Activated naive CD8-positive, alpha-beta T cell treated with anti-CD3 and anti-CD28 coated beads for 36 hours (primary cell): ENCODE measurements around the gene RNF223. TPM values are rescaled to one million over a fixed set of nuclear protein-coding genes. Genes with fewer than 3 reads are reported as not detected.
"Not testable (repeated sequence)": the region's sequence is repeated elsewhere in the genome, so short reads cannot be mapped to it uniquely, and the experiment has no call there.

Experiments used
- DNase-seq: peaks from one replicate; pipeline ENCODE4 v3.0.0; 2021
- H3K27ac Mint-ChIP-seq: one replicate; pipeline ENCODE4 v1.8.0; 2022; ENCODE audit warnings: mild to moderate bottlenecking, moderate library complexity, mixed read lengths
- H3K27me3 Mint-ChIP-seq: one replicate; pipeline ENCODE4 v1.8.0; 2022; ENCODE audit warnings: mild to moderate bottlenecking, mixed read lengths
- H3K36me3 Mint-ChIP-seq: one replicate; pipeline ENCODE4 v1.8.0; 2021; ENCODE audit warnings: mild to moderate bottlenecking, mixed read lengths
- H3K4me1 Mint-ChIP-seq: one replicate; pipeline ENCODE4 v1.8.0; 2021; ENCODE audit warnings: mixed read lengths
- H3K4me3 Mint-ChIP-seq: one replicate; pipeline ENCODE4 v1.8.0; 2022; ENCODE audit warnings: mild to moderate bottlenecking, moderate library complexity, mixed read lengths
- H3K9me3 Mint-ChIP-seq: one replicate; pipeline ENCODE4 v1.8.0; 2022; ENCODE audit warnings: mixed read lengths
- total RNA-seq, 2 experiments: library from RNA; stranded (reverse); gene quantifications; one replicate each; pipeline ENCODE4 v1.2.3, GENCODE V29; 2021

Gene RNF223
- total RNA-seq, 2 experiments from 2014 or later, result not detected

GRCh38 chr1:1115136-1115785, 41.2 kb upstream of the RNF223 start:
- no peak for DNase-seq
- Mint-ChIP-seq H3K27ac (peak overlapping the region; percentile 82), H3K4me3 (peak overlapping the region; percentile 87), H3K36me3 (peaks cover 45% of the 10 kb centered on the region), H3K27me3 (no peaks in the 10 kb centered on the region), H3K4me1 (peaks cover 4% of the 10 kb centered on the region), H3K9me3 (peaks cover 12% of the 10 kb centered on the region)

GRCh38 chr1:1114431-1114830, 40.3 kb upstream of the RNF223 start:
- Mint-ChIP-seq H3K9me3 (peaks cover 12% of the 10 kb centered on the region), H3K27ac (peak overlapping the region; percentile 82), H3K36me3 (peaks cover 50% of the 10 kb centered on the region), H3K4me3 (peak overlapping the region; percentile 87), H3K27me3 (no peaks in the 10 kb centered on the region), H3K4me1 (peaks cover 7% of the 10 kb centered on the region)
- no peak for DNase-seq

GRCh38 chr1:1112237-1112985, 38.3 kb upstream of the RNF223 start:
- peaks cover 16% of the 10 kb centered on the region for H3K9me3 Mint-ChIP-seq
- H3K4me1 Mint-ChIP-seq, result peaks cover 6% of the 10 kb centered on the region
- no peaks in the 10 kb centered on the region for H3K27me3 Mint-ChIP-seq
- no peak for DNase-seq
- no peak overlapping the region for H3K27ac Mint-ChIP-seq
- peaks cover 58% of the 10 kb centered on the region for H3K36me3 Mint-ChIP-seq
- H3K4me3 Mint-ChIP-seq, result no peak overlapping the region

- Mint-ChIP-seq H3K27me3 (no peaks in the 10 kb centered on the region), H3K4me3 (no peak overlapping the region), H3K27ac (no peak overlapping the region), H3K36me3 (peaks cover 61% of the 10 kb centered on the region), H3K4me1 (peaks cover 8% of the 10 kb centered on the region), H3K9me3 (peaks cover 16% of the 10 kb centered on the region)
- no peak for DNase-seq
These were observed 37.6 kb upstream of the RNF223 start for GRCh38 chr1:1111516-1112236.

GRCh38 chr1:1110561-1110971, 36.5 kb upstream of the RNF223 start:
- DNase-seq, result no peak
- peaks cover 18% of the 10 kb centered on the region for H3K9me3 Mint-ChIP-seq

GRCh38 chr1:1109743-1110142, 35.6 kb upstream of the RNF223 start:
- Mint-ChIP-seq H3K4me1 (peaks cover 12% of the 10 kb centered on the region), H3K9me3 (peaks cover 20% of the 10 kb centered on the region), H3K27me3 (no peaks in the 10 kb centered on the region), H3K4me3 (no peak overlapping the region), H3K36me3 (peaks cover 67% of the 10 kb centered on the region), H3K27ac (no peak overlapping the region)
- DNase-seq, result no peak

More at GRCh38 chr1:1110561-1110971, 36.5 kb upstream of the RNF223 start:
- H3K4me1 Mint-ChIP-seq, result peaks cover 10% of the 10 kb centered on the region
- H3K27me3 Mint-ChIP-seq, result no peaks in the 10 kb centered on the region
- H3K4me3 Mint-ChIP-seq, result no peak overlapping the region
- H3K36me3 Mint-ChIP-seq, result peaks cover 67% of the 10 kb centered on the region
- no peak overlapping the region for H3K27ac Mint-ChIP-seq

GRCh38 chr1:1106510-1107221, 32.6 kb upstream of the RNF223 start:
- no peak for DNase-seq
- Mint-ChIP-seq H3K27ac (no peak overlapping the region), H3K9me3 (peaks cover 11% of the 10 kb centered on the region), H3K36me3 (peaks cover 61% of the 10 kb centered on the region), H3K4me1 (peaks cover 34% of the 10 kb centered on the region), H3K27me3 (no peaks in the 10 kb centered on the region), H3K4me3 (no peak overlapping the region)

- not testable (repeated sequence) for H3K4me3 Mint-ChIP-seq
These were observed 30.0 kb upstream of the RNF223 start for GRCh38 chr1:1104152-1104551.

GRCh38 chr1:1101503-1101902, 27.4 kb upstream of the RNF223 start:
- Mint-ChIP-seq H3K4me3 (no peak overlapping the region), H3K4me1 (peaks cover 56% of the 10 kb centered on the region)
- DNase-seq, result no peak

More at GRCh38 chr1:1104152-1104551, 30.0 kb upstream of the RNF223 start:
- H3K27me3 Mint-ChIP-seq, result not testable (repeated sequence)
- Mint-ChIP-seq H3K4me1 (peaks cover 44% of the 10 kb centered on the region), H3K27ac (peak overlapping the region; percentile 80), H3K9me3 (peaks cover 23% of the 10 kb centered on the region), H3K36me3 (peaks cover 63% of the 10 kb centered on the region)
- peak; percentile 38 for DNase-seq

GRCh38 chr1:1100296-1100695, 26.2 kb upstream of the RNF223 start:
- no peak for DNase-seq
- H3K27ac Mint-ChIP-seq, result peak overlapping the region; percentile 82
- peak overlapping the region; percentile 16 for H3K4me3 Mint-ChIP-seq
- peaks cover 78% of the 10 kb centered on the region for H3K36me3 Mint-ChIP-seq
- H3K27me3 Mint-ChIP-seq, result peaks cover 6% of the 10 kb centered on the region
- H3K4me1 Mint-ChIP-seq, result peaks cover 54% of the 10 kb centered on the region
- H3K9me3 Mint-ChIP-seq, result peaks cover 38% of the 10 kb centered on the region

More at GRCh38 chr1:1101503-1101902, 27.4 kb upstream of the RNF223 start:
- H3K9me3 Mint-ChIP-seq, result peaks cover 35% of the 10 kb centered on the region
- H3K27me3 Mint-ChIP-seq, result peaks cover 6% of the 10 kb centered on the region
- H3K27ac Mint-ChIP-seq, result no peak overlapping the region
- peaks cover 77% of the 10 kb centered on the region for H3K36me3 Mint-ChIP-seq

- peaks cover 51% of the 10 kb centered on the region for H3K4me1 Mint-ChIP-seq
- peak overlapping the region; percentile 23 for H3K4me3 Mint-ChIP-seq
- peaks cover 6% of the 10 kb centered on the region for H3K27me3 Mint-ChIP-seq
- peak overlapping the region; percentile 87 for H3K27ac Mint-ChIP-seq
- DNase-seq, result no peak
- H3K36me3 Mint-ChIP-seq, result peaks cover 78% of the 10 kb centered on the region
- H3K9me3 Mint-ChIP-seq, result peaks cover 37% of the 10 kb centered on the region
These were observed 25.5 kb upstream of the RNF223 start for GRCh38 chr1:1099506-1100183.

GRCh38 chr1:1098681-1099421, 24.7 kb upstream of the RNF223 start:
- Mint-ChIP-seq H3K4me1 (peaks cover 43% of the 10 kb centered on the region), H3K36me3 (peaks cover 71% of the 10 kb centered on the region), H3K27me3 (peaks cover 6% of the 10 kb centered on the region), H3K9me3 (peaks cover 37% of the 10 kb centered on the region), H3K27ac (peak overlapping the region; percentile 87), H3K4me3 (peak overlapping the region; percentile 23)
- no peak for DNase-seq

GRCh38 chr1:1096136-1096535, 22.0 kb upstream of the RNF223 start:
- H3K27me3 Mint-ChIP-seq, DNase-seq, H3K4me3 Mint-ChIP-seq, H3K27ac Mint-ChIP-seq: not testable (repeated sequence)
- Mint-ChIP-seq H3K4me1 (peaks cover 36% of the 10 kb centered on the region), H3K36me3 (peaks cover 58% of the 10 kb centered on the region), H3K9me3 (peaks cover 33% of the 10 kb centered on the region)

GRCh38 chr1:1094981-1095380, 20.9 kb upstream of the RNF223 start:
- DNase-seq, result no peak
- H3K9me3 Mint-ChIP-seq, result peaks cover 28% of the 10 kb centered on the region
- peaks cover 6% of the 10 kb centered on the region for H3K27me3 Mint-ChIP-seq
- peaks cover 29% of the 10 kb centered on the region for H3K4me1 Mint-ChIP-seq
- no peak overlapping the region for H3K27ac Mint-ChIP-seq
- peaks cover 48% of the 10 kb centered on the region for H3K36me3 Mint-ChIP-seq
- H3K4me3 Mint-ChIP-seq, result no peak overlapping the region
